ENCODE data around the gene PAPOLB.

The PAPOLB gene

DNA sequence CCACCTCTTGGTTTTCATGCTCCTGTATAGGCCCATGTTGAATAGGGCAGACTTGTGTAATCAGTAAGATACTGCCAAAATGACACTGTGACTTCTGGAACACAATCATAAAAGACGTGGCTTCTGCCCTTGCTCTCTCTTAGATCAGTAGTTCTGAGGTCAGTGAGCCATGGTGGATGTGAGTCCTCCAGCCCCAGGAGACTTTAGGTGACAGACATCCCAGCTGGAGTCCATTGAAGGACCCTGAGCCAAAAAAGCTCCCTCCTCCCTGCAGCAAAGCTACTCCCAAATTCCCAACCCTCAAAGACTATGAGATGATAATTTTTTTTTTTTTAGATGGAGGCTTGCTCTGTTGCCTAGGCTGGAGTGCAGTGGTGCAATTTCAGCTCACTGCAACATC is 24.8 kb upstream of the PAPOLB start:
- Histone ChIP-seq H3K36me3 (no peaks in the 10 kb centered on the region), H3K27ac (no peak overlapping the region), H3K9me3 (no peaks in the 10 kb centered on the region), H3K27me3 (peaks cover 53% of the 10 kb centered on the region), H3K4me3 (ENCODE audit: low read depth in 1 of 2, low read length in 1 of 2) (no peak overlapping the region), H3K4me1 (ENCODE audit: control insufficient read depth in 1 of 2, insufficient read depth in 1 of 2, low read depth in 1 of 2, low read length in 1 of 2) (peaks cover 0 to 7% of the 10 kb centered on the region in 2 experiments)
- TF ChIP-seq, protein P1, sequence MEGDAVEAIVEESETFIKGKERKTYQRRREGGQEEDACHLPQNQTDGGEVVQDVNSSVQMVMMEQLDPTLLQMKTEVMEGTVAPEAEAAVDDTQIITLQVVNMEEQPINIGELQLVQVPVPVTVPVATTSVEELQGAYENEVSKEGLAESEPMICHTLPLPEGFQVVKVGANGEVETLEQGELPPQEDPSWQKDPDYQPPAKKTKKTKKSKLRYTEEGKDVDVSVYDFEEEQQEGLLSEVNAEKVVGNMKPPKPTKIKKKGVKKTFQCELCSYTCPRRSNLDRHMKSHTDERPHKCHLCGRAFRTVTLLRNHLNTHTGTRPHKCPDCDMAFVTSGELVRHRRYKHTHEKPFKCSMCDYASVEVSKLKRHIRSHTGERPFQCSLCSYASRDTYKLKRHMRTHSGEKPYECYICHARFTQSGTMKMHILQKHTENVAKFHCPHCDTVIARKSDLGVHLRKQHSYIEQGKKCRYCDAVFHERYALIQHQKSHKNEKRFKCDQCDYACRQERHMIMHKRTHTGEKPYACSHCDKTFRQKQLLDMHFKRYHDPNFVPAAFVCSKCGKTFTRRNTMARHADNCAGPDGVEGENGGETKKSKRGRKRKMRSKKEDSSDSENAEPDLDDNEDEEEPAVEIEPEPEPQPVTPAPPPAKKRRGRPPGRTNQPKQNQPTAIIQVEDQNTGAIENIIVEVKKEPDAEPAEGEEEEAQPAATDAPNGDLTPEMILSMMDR (IDR thresholded peaks at IDR 0.05), result no peak

DNA sequence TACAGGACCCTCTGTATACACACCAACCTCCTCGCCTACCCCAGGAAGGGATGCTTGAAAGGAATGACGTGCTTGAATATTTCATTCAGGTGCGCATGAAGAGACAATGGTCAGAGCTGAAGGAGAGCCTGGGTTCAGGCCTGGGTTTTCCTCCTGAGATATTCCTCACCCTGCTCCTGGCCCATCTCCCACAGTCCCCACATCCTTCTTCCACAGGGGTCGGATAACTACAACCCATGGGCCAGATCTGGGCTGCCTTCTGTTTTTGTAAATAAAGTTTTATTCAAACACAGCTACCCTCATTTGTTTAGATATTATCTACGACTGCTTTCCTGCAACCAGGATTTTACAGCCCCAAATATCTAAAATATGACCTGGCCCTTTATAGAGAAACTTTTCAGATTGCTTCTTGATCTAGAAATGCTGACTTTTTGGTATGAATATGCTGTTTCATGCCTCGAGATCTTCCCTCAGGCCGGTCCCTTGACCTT is 23.5 kb upstream of the PAPOLB start:
- no peaks in the 10 kb centered on the region for H3K9me3 ChIP-seq
- H3K27ac ChIP-seq, result no peak overlapping the region
- H3K27me3 ChIP-seq, result peaks cover 66% of the 10 kb centered on the region
- peaks cover 0 to 7% of the 10 kb centered on the region in 2 experiments for H3K4me1 ChIP-seq (ENCODE audit: control insufficient read depth in 1 of 2, insufficient read depth in 1 of 2, low read depth in 1 of 2, low read length in 1 of 2)
- H3K4me3 ChIP-seq (ENCODE audit: low read depth in 1 of 2, low read length in 1 of 2), result no peak overlapping the region
- TF ChIP-seq, protein P1 (IDR thresholded peaks at IDR 0.05), result no peak
- no peaks in the 10 kb centered on the region for H3K36me3 ChIP-seq

DNA sequence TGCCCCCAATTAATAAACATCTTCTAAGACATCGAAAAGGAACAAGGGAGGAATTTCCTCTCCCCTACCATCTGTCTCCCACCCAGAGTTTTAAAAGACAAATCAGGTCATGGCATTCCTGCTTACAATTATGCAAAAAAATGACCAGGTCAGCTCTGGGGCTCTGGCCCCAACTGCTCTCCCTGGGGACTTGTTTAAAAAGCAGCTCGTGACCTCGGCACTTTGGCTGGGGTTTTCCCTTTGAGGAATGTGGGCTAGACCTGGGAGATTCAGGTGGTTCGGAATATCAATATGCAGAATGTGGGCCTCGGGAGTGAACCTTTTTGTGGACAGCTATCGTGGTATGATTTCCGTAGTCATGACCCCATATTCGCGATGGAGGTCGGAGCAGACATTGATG is 22.3 kb upstream of the PAPOLB start:
- TF ChIP-seq, protein P1 (IDR thresholded peaks at IDR 0.05), result no peak
- no peak overlapping the region for H3K27ac ChIP-seq
- H3K9me3 ChIP-seq, result no peaks in the 10 kb centered on the region
- H3K36me3 ChIP-seq, result no peaks in the 10 kb centered on the region
- peaks cover 0 to 7% of the 10 kb centered on the region in 2 experiments for H3K4me1 ChIP-seq (ENCODE audit: control insufficient read depth in 1 of 2, insufficient read depth in 1 of 2, low read depth in 1 of 2, low read length in 1 of 2)
- H3K4me3 ChIP-seq (ENCODE audit: low read depth in 1 of 2, low read length in 1 of 2), result no peak overlapping the region
- peaks cover 72% of the 10 kb centered on the region for H3K27me3 ChIP-seq

DNA sequence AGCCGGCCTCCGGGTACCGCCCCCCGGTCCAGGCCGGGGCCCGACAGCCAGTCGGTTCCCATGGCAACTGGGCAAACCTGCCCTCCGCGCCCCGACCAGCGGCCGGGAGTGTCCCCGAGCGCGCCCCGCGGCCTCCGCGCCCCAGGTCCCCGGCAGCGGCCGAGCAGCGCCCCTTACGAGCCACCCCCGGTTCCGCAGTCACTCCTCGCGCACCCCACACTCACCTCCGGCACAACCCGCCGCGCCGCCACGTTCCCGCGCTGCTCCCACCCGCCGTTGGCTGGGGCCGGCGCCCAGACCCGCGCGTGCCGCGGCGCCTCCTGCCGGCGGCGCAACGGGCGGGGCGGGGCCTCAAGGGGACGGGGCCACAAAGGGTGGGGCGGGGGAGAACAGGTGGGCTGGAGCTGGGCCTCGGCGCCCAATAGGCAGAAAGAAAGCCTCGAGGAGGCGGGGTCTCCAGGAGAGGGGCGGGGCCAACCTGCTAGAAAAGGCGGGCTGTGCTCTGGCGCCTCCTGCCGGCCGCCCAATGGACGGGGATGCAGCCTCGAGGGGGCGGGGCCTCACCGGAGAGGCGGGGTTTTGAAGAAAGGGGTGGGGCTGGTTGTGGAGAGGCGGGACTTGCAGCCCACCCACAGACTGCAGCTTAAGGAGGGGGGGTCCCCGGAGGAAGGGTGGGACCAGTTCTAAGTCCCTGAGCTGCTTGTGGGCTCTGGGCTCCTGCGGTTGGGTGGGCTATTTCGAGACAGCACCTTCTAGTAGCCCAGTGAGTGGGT is 21.7 kb upstream of the PAPOLB start, which contains the start of gene RADIL:
Gene RADIL, minus strand, starts transcription at position 345 of the 773 bp plus-strand sequence. CDS start 5,577 bp downstream, outside the sequence.
- Histone ChIP-seq H3K4me3 (ENCODE audit: low read depth in 1 of 2, low read length in 1 of 2) (no peak within 1 kb of the TSS), H3K27me3 (peaks cover 70% of the 10 kb centered on the region), H3K9me3 (no peaks in the 10 kb centered on the region), H3K4me1 (ENCODE audit: control insufficient read depth in 1 of 2, insufficient read depth in 1 of 2, low read depth in 1 of 2, low read length in 1 of 2) (peaks cover 0 to 7% of the 10 kb centered on the region in 2 experiments), H3K36me3 (no peaks in the 10 kb centered on the region), H3K27ac (no peak within 1 kb of the TSS)
- TF ChIP-seq, protein P1 (IDR thresholded peaks at IDR 0.05), result no peak

DNA sequence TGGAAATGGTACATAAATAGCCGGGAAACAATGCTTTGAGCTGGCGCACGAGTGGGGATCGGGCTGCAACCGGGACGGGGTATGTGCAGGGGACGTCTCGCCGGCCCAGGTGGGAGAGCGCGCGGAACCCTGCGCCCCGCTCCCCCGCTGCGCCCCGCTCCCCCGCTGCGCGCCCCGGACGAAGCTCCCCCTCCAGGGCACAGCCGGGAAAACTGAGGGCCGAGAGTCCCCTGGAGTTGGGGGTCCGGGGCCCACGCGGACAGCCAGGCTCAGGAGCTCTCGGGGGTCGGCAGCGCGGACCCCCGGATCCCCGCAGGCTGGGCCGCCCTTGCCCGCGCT is 21.2 kb upstream of the PAPOLB start:
- H3K4me3 ChIP-seq (ENCODE audit: low read depth in 1 of 2, low read length in 1 of 2), result no peak overlapping the region
- no peaks in the 10 kb centered on the region for H3K9me3 ChIP-seq
- TF ChIP-seq, protein P1 (IDR thresholded peaks at IDR 0.05), result no peak
- H3K27me3 ChIP-seq, result peaks cover 67% of the 10 kb centered on the region
- no peaks in the 10 kb centered on the region for H3K36me3 ChIP-seq
- H3K4me1 ChIP-seq (ENCODE audit: control insufficient read depth in 1 of 2, insufficient read depth in 1 of 2, low read depth in 1 of 2, low read length in 1 of 2), result peaks cover 0 to 7% of the 10 kb centered on the region in 2 experiments
- no peak overlapping the region for H3K27ac ChIP-seq

Measured in neutrophil (primary cell).